HCT116 (cell line): ENCODE measurements around the gene SPIB. TPM values are rescaled to one million over a fixed set of nuclear protein-coding genes. Genes with fewer than 3 reads are reported as not detected.

Experiments used
- ATAC-seq: fragments of 200-7000 bp; cut with Tn5 transposase; 2 replicates; pipeline ENCODE4 v1.9.1; 2020; ENCODE audit warnings: mild to moderate bottlenecking, moderate library complexity
- BruUV-seq: library from RNA; stranded (reverse); fragments of 400-500 nt; replicated peaks from 2 replicates; lab custom pipeline; 2021; lab: Mats Ljungman, UMichigan
- CTCF ChIA-PET: fragments of 300-600 bp; sonication (Branson Sonifier 250); formaldehyde crosslinking; loops from one replicate; lab custom pipeline; 2021; ENCODE audit warnings: antibody characterized with exemption; lab: Charles Lee
- POLR2A ChIA-PET: fragments of 300-600, 350-600 bp; sonication (Branson Sonifier 250); formaldehyde crosslinking; loops from one replicate; lab custom pipeline; 2021; ENCODE audit warnings: antibody characterized with exemption; lab: Charles Lee
- RAD21 ChIA-PET, 2 experiments: fragments of 300-600 bp; sonication (Branson Sonifier 250); formaldehyde crosslinking; loops; one replicate each; lab custom pipeline; 2023; ENCODE audit warnings: low total read pairs in 2 of 2; ENCODE audit not compliant: uncharacterized antibody in 2 of 2, unreplicated experiment in 2 of 2, low non-redundant PET in 1 of 2; lab: Charles Lee
- DNase-seq: peaks from one replicate; pipeline ENCODE4 v3.0.0-alpha.2; 2010; ENCODE audit warnings: low read depth, low spot score
- H2AFZ ChIP-seq: fragments of 200-600 bp; shearing (Covaris generic), sonication (generic); 2 replicates; pipeline ENCODE4 v1.6.1; 2017; ENCODE audit warnings: low read depth, mixed run types, mixed read lengths, antibody characterized with exemption, low read length; ENCODE audit not compliant: poor library complexity, severe bottlenecking
- H3K27ac ChIP-seq: 2 replicates; pipeline ENCODE4 v1.5.1; 2012; ENCODE audit warnings: low read depth, low read length
- H3K27me3 ChIP-seq: fragments of 200-600 bp; sonication (generic); 2 replicates; pipeline ENCODE4 v1.6.1; 2016; ENCODE audit warnings: mixed run types, low read length, mixed read lengths; ENCODE audit not compliant: insufficient read depth
- H3K36me3 ChIP-seq, 2 experiments: fragments of 200-500 bp in 1 of 2; fragments of 200-600 bp in 1 of 2; sonication (Bioruptor generic) in 1 of 2; sonication (generic) in 1 of 2; 2 replicates each; pipeline versions ENCODE4 v1.5.1 to v1.6.1; 2014 to 2016; ENCODE audit warnings: low read length in 2 of 2, inconsistent platforms in 1 of 2, mixed read lengths in 1 of 2, mixed run types in 1 of 2; ENCODE audit not compliant: insufficient read depth in 2 of 2, control insufficient read depth in 1 of 2
- H3K4me1 ChIP-seq, 2 experiments: fragments of 200-600 bp in 1 of 2; sonication (generic) in 1 of 2; 2 replicates each; pipeline versions ENCODE4 v1.5.1 to v1.6.1; 2012 to 2017; ENCODE audit warnings: low read length in 2 of 2, inconsistent platforms in 1 of 2, mild to moderate bottlenecking in 1 of 2, mixed read lengths in 1 of 2, mixed run types in 1 of 2, moderate library complexity in 1 of 2; ENCODE audit not compliant: insufficient read depth in 2 of 2, control insufficient read depth in 1 of 2
- H3K4me2 ChIP-seq: fragments of 200-600 bp; sonication (generic); 2 replicates; pipeline ENCODE4 v1.6.1; 2017; ENCODE audit warnings: mixed run types, low read length, mixed read lengths
- H3K4me3 ChIP-seq, 2 experiments: fragments of 200-600 bp in 1 of 2; sonication (generic) in 1 of 2; replicated peaks in 1 of 2; 2 replicates each; pipeline ENCODE4 v1.5.1; 2011 to 2016; ENCODE audit warnings: low read length in 2 of 2, control low read depth in 1 of 2, low read depth in 1 of 2, mild to moderate bottlenecking in 1 of 2, mixed read lengths in 1 of 2, mixed run types in 1 of 2
- H3K79me2 ChIP-seq: fragments of 200-600 bp; sonication (generic); 2 replicates; pipeline ENCODE4 v1.6.1; 2017; ENCODE audit warnings: mild to moderate bottlenecking, mixed run types, low read length, moderate library complexity, mixed read lengths; ENCODE audit not compliant: insufficient read depth
- H3K9ac ChIP-seq: fragments of 200-600 bp; sonication (generic); 2 replicates; pipeline ENCODE4 v1.6.1; 2016; ENCODE audit warnings: low read length, mixed read lengths
- H3K9me2 ChIP-seq: fragments of 200-600 bp; sonication (generic), shearing (Covaris generic); 2 replicates; pipeline ENCODE4 v1.6.1; 2017; ENCODE audit warnings: mixed run types, mild to moderate bottlenecking, moderate library complexity; ENCODE audit not compliant: insufficient read depth
- H3K9me3 ChIP-seq, 2 experiments: fragments of 200-500 bp in 1 of 2; fragments of 200-600 bp in 1 of 2; sonication (Bioruptor generic) in 1 of 2; sonication (generic) in 1 of 2; 2 replicates each; pipeline ENCODE4 v1.6.1; 2014 to 2017; ENCODE audit warnings: low read length in 2 of 2, mixed read lengths in 2 of 2, inconsistent platforms in 1 of 2, low read depth in 1 of 2, mild to moderate bottlenecking in 1 of 2, mixed run types in 1 of 2, moderate library complexity in 1 of 2; ENCODE audit not compliant: control insufficient read depth in 1 of 2, insufficient read depth in 1 of 2
- H4K20me1 ChIP-seq: fragments of 200-600 bp; sonication (generic), shearing (Covaris generic); 2 replicates; pipeline ENCODE4 v1.6.1; 2017; ENCODE audit warnings: mixed run types, mild to moderate bottlenecking, moderate library complexity; ENCODE audit not compliant: insufficient read depth
- CBX3 ChIP-seq: IDR thresholded peaks from 2 replicates; pipeline ENCODE4 v1.6.1; 2012; ENCODE audit warnings: low read depth
- CEBPB ChIP-seq: IDR thresholded peaks from 2 replicates; pipeline ENCODE4 v1.6.1; 2012; ENCODE audit warnings: low read depth
- EGR1 ChIP-seq: IDR thresholded peaks from 2 replicates; pipeline ENCODE4 v1.6.1; 2012; ENCODE audit warnings: low read depth
- ELF1 ChIP-seq: IDR thresholded peaks from 2 replicates; pipeline ENCODE4 v1.6.1; 2012; ENCODE audit warnings: low read depth, borderline replicate concordance
- EZH2phosphoT487 ChIP-seq: fragments of 200-600 bp; IDR thresholded peaks from 2 replicates; pipeline ENCODE4 v1.6.1; 2018; ENCODE audit warnings: antibody characterized with exemption, borderline replicate concordance
- FOSL1 ChIP-seq: IDR thresholded peaks from 2 replicates; pipeline ENCODE4 v1.6.1; 2012; ENCODE audit warnings: low read depth
- JUND ChIP-seq: IDR thresholded peaks from 2 replicates; pipeline ENCODE4 v1.6.1; 2012
- MAX ChIP-seq: IDR thresholded peaks from 2 replicates; pipeline ENCODE4 v1.6.1; 2012
- POLR2A ChIP-seq: IDR thresholded peaks from 2 replicates; pipeline ENCODE4 v1.7.0; 2011; ENCODE audit warnings: borderline replicate concordance; ENCODE audit not compliant: insufficient read depth, insufficient read length; ENCODE audit errors: extremely low read depth
- POLR2AphosphoS5 ChIP-seq: IDR thresholded peaks from 2 replicates; pipeline ENCODE4 v1.6.1; 2011; ENCODE audit warnings: mild to moderate bottlenecking, low read depth, low read length, moderate library complexity
- RAD21 ChIP-seq: IDR thresholded peaks from 2 replicates; pipeline ENCODE4 v1.6.1; 2012; ENCODE audit warnings: low read depth, mild to moderate bottlenecking
- SIN3A ChIP-seq: IDR thresholded peaks from 2 replicates; pipeline ENCODE4 v1.6.1; 2012; ENCODE audit warnings: low read depth
- SP1 ChIP-seq: IDR thresholded peaks from 2 replicates; pipeline ENCODE4 v1.6.1; 2012; ENCODE audit warnings: low read depth
- TCF7L2 ChIP-seq: IDR thresholded peaks from 2 replicates; pipeline ENCODE4 v1.7.0; 2011; ENCODE audit warnings: borderline replicate concordance, inconsistent platforms; ENCODE audit not compliant: insufficient read depth, insufficient read length; ENCODE audit errors: extremely low read depth
- YY1 ChIP-seq: IDR thresholded peaks from 2 replicates; pipeline ENCODE4 v1.6.1; 2011; ENCODE audit warnings: low read length, low read depth, moderate library complexity, mild to moderate bottlenecking; ENCODE audit not compliant: insufficient replicate concordance; ENCODE audit errors: extremely low read depth
- ZBTB33 ChIP-seq: IDR thresholded peaks from 2 replicates; pipeline ENCODE4 v1.6.1; 2011; ENCODE audit warnings: mild to moderate bottlenecking, low read length, moderate library complexity; ENCODE audit not compliant: insufficient replicate concordance; ENCODE audit errors: extremely low read depth
- ZNF274 ChIP-seq: fragments of 200-500 bp; sonication (Bioruptor generic); IDR thresholded peaks from 2 replicates; pipeline ENCODE4 v1.6.1; 2014; ENCODE audit warnings: mild to moderate bottlenecking, low read depth, low read length, inconsistent platforms
- intact Hi-C: fragments of 100-400 bp; cut with micrococcal nuclease; formaldehyde crosslinking; loops from 2 replicates; pipeline ENCODE4 v1.10.0; 2022
- total RNA-seq: library from RNA; stranded (reverse); gene quantifications from one replicate; pipeline ENCODE4 v1.2.1, GENCODE V29; 2021; ENCODE audit not compliant: unreplicated experiment
- TF ChIP-seq, protein P1 (sequence below), 3 experiments: fragments of 200-600 bp in 1 of 3; sonication (generic) in 1 of 3; IDR thresholded peaks in 2 of 3; conservative IDR thresholded peaks in 1 of 3; 2 replicates each; pipeline ENCODE4 v1.5.1; 2012 to 2017; ENCODE audit warnings: low read depth in 2 of 3, low read length in 2 of 3, antibody characterized with exemption in 1 of 3, borderline replicate concordance in 1 of 3, control low read depth in 1 of 3, mild to moderate bottlenecking in 1 of 3, mixed read lengths in 1 of 3, mixed run types in 1 of 3, moderate library complexity in 1 of 3; ENCODE audit not compliant: insufficient read depth in 1 of 3
- TF ChIP-seq, protein P2 (sequence below): IDR thresholded peaks from 2 replicates; pipeline ENCODE4 v1.6.1; 2012; ENCODE audit warnings: low read depth

Gene SPIB
- total RNA-seq, 1 experiment from 2014 or later, result 0.96 TPM

- TF ChIP-seq, protein P1, sequence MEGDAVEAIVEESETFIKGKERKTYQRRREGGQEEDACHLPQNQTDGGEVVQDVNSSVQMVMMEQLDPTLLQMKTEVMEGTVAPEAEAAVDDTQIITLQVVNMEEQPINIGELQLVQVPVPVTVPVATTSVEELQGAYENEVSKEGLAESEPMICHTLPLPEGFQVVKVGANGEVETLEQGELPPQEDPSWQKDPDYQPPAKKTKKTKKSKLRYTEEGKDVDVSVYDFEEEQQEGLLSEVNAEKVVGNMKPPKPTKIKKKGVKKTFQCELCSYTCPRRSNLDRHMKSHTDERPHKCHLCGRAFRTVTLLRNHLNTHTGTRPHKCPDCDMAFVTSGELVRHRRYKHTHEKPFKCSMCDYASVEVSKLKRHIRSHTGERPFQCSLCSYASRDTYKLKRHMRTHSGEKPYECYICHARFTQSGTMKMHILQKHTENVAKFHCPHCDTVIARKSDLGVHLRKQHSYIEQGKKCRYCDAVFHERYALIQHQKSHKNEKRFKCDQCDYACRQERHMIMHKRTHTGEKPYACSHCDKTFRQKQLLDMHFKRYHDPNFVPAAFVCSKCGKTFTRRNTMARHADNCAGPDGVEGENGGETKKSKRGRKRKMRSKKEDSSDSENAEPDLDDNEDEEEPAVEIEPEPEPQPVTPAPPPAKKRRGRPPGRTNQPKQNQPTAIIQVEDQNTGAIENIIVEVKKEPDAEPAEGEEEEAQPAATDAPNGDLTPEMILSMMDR (IDR thresholded peaks at IDR 0.05 in 2 of 3, conservative IDR thresholded peaks at IDR 0.05 in 1 of 3; ENCODE audit: borderline replicate concordance in 1 of 3, insufficient read depth in 1 of 3, low read depth in 2 of 3, low read length in 2 of 3), result no peak
- no peak for TF ChIP-seq ZNF274
Observed at GRCh38 chr19:50378863-50379236, 39.9 kb upstream of the SPIB start (continued).

DNA sequence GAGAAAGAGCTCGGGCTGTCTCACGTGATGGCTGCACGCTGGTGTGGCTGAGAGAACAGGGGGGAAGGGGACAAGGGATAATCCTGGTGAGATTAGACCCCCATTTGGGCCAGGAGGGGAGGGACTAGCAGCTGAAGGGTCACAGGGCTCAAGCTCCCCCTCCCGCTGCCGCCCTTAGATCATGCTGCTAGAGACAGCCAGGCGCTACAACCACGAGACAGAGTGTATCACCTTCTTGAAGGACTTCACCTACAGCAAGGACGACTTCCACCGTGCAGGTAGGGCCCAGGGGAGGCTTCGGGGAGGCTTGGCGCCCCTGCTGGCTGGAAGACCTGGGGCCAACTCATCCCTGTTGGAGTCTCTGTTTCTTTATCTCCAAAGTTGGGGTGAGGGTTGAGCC lies 39.1 kb upstream of the SPIB start:
- peaks cover 9 to 23% of the 10 kb centered on the region in 2 experiments; a peak in 3 of 4 replicates for H3K4me1 ChIP-seq
- ChIA-PET RAD21 (no interaction called here), POLR2A (interaction anchor here (0.6 kb wide), 1 partner anchor 613 kb away, joined by 3 read pairs; the partner anchor contains the start of gene AP2A1), CTCF (no interaction called here)
- H3K4me2 ChIP-seq, result no peak overlapping the region
- no peaks in the 10 kb centered on the region for H3K27me3 ChIP-seq
- peaks cover 28 to 34% of the 10 kb centered on the region in 2 experiments for H3K36me3 ChIP-seq
- BruUV-seq, result no TSS peak
- peaks cover 19% of the 10 kb centered on the region for H3K79me2 ChIP-seq
- H3K27ac ChIP-seq, result no peak overlapping the region
- no peak overlapping the region for H2AFZ ChIP-seq
- no peaks in the 10 kb centered on the region for H3K9me3 ChIP-seq
- no peak for DNase-seq
- H4K20me1 ChIP-seq, result no peaks in the 10 kb centered on the region
- no peak overlapping the region for H3K9ac ChIP-seq
- intact Hi-C loops, result no loop called here
- no peak for ATAC-seq
- no peak overlapping the region for H3K4me3 ChIP-seq
- no peaks in the 10 kb centered on the region for H3K9me2 ChIP-seq
- TF ChIP-seq ELF1 (no peak), MAX (no peak), POLR2A (no peak), YY1 (no peak), SIN3A (no peak), ZNF274 (no peak), EZH2phosphoT487 (no peak), SP1 (no peak), ZBTB33 (no peak), JUND (no peak), RAD21 (no peak), TCF7L2 (no peak), CBX3 (no peak), CEBPB (no peak), POLR2AphosphoS5 (no peak), EGR1 (no peak), FOSL1 (no peak)
- TF ChIP-seq, protein P2, sequence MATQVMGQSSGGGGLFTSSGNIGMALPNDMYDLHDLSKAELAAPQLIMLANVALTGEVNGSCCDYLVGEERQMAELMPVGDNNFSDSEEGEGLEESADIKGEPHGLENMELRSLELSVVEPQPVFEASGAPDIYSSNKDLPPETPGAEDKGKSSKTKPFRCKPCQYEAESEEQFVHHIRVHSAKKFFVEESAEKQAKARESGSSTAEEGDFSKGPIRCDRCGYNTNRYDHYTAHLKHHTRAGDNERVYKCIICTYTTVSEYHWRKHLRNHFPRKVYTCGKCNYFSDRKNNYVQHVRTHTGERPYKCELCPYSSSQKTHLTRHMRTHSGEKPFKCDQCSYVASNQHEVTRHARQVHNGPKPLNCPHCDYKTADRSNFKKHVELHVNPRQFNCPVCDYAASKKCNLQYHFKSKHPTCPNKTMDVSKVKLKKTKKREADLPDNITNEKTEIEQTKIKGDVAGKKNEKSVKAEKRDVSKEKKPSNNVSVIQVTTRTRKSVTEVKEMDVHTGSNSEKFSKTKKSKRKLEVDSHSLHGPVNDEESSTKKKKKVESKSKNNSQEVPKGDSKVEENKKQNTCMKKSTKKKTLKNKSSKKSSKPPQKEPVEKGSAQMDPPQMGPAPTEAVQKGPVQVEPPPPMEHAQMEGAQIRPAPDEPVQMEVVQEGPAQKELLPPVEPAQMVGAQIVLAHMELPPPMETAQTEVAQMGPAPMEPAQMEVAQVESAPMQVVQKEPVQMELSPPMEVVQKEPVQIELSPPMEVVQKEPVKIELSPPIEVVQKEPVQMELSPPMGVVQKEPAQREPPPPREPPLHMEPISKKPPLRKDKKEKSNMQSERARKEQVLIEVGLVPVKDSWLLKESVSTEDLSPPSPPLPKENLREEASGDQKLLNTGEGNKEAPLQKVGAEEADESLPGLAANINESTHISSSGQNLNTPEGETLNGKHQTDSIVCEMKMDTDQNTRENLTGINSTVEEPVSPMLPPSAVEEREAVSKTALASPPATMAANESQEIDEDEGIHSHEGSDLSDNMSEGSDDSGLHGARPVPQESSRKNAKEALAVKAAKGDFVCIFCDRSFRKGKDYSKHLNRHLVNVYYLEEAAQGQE, result no peak
